Stimulated activated CD8-positive, alpha-beta memory T cell treated with anti-CD3 and anti-CD28 coated beads, Interleukin-15, amount 100 ng/mL, for 4 hours (primary cell): ENCODE data around the gene SUMF1.
"Not testable (repeated sequence)": the region's sequence is repeated elsewhere in the genome, so short reads cannot be mapped to it uniquely, and the experiment has no call there.

Experiments used
- DNase-seq, 2 donors: peaks; one replicate each; pipeline ENCODE4 v3.0.0-alpha.2; 2020; ENCODE audit warnings: low read depth in 2 of 2

SUMF1 gene

DNA sequence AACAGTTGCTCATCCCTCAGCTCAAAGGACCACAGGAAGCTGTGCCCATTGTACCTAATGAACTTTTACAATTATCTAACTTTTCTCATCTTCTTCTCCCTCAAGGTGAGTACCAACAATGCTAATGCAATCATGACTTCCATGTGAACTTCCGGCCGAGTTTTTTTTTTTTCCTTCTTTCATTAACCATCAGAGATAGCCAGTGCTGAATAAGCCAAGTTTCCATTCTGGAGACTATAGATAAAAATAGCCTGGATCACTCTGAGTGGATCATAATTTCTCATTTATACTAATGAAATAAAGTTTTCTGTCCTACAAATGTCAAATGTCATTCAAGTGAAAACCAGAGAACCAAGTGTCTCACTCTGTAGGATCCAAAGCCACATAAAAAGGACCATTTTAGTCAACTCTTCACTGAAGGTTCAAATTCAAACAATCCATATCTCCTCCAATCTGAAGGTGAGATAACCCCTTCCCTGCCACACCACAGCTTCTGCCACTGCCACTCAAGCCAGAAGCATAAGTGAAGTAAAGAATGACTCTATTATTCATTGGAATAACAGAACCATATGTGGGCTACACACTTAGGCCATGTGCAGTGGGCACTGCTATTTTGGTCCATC is 5.5 kb downstream of the SUMF1 start:
- DNase-seq: no peak

DNA sequence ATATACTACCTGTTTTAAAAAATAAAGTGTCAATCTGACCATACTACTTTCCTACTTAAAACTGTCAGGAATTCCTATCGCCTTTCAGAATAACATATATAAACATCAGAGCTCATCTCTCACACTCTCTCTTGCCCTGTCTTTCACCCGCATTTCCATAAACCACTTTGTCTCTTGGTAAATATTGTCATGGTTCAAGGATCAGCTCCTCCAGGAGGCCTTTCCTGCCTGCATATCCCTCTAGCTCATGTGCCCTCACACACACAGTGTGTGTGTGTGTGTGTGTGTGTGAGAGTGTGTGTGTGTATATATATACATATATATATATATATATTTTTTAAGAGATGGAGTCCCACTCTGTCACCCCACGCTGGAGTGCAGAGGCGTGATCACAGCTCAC is 6.7 kb downstream of the SUMF1 start:
- DNase-seq: no peak

DNA sequence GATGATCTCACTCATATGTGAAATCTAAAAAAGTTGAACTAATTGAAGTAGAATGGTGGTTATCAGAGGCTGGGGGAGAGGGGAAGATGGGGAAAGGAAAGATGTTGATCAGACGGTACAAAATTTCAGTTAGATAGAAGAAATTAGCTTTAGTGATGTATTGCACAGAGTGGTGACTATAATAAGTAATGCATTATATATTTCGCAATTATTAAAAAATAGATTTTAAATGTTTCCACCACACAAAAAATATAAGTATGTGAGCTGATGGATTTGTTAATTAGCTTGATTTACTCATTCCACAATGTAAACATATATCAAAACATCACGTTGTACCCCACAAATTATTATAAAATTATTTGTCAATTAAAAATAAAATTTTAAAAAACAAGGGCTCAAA is 8.1 kb downstream of the SUMF1 start:
- no peak for DNase-seq

DNA sequence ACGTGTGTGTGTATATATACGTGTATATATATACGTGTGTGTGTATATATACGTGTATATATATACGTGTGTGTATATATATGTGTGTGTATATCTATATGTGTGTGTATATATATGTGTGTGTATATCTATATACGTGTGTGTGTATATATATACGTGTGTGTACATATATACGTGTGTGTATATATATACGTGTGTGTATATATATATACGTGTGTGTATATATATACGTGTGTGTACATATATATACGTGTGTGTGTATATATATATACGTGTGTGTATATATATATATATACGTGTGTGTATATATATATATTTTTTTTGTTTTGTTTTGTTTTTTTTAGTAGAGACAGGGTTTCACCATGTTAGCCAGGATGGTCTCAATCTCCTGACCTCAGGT is 10.3 kb downstream of the SUMF1 start:
- not testable (repeated sequence) for DNase-seq

DNA sequence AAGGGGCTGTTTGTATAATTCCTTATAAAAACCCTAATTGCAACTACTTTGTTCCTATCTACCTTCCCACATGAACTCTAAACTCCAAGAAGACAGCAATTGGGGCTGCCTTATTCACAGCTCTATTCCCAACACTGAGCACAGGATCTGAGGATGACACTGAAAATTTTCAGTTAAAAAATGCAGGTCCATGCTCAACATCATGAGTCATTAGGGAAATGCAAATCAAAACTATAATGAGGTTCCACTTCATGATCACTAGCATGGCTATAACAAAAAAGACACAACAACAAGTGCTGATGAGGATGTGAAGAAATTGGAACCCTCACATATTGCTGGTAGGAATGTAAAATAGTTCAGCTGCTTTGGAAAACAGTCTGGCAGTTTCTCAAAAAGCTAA is 12.9 kb downstream of the SUMF1 start:
- no peak for DNase-seq

DNA sequence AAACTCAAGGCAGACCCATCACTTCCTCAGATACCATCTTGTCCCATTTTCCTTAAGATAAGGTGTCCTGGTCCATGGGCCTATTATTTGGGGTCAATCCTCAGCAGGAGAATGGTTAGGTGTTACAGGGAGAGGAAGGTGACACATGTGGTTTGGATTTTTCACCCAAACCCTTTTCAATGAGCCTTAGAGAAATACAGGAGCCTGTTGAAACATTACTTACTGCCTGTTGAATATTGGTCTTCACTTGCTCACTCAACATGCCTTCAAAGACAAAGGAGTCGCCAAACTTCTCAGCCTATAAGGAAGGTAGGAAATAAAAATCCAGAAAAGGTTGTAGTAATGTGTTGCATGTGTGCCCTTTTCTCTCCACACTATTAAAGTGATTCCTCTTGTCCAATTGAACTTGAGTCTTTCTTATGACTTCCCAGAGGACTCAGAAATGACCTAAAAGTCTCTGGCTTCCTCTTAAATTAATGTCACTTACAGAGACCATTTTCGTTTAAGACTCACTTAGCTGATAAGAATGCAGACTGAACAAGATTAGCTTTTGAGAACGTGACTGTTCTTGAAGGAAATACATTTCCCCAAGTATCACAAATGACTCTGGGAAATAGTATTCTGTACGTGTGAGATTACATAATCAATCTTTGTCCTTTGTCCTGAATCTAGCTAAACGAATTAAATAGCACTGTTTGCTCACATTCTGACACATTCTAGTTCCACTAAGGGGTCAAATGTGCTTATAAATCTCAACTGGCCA is 17.8 kb downstream of the SUMF1 start:
- DNase-seq: no peak

DNA sequence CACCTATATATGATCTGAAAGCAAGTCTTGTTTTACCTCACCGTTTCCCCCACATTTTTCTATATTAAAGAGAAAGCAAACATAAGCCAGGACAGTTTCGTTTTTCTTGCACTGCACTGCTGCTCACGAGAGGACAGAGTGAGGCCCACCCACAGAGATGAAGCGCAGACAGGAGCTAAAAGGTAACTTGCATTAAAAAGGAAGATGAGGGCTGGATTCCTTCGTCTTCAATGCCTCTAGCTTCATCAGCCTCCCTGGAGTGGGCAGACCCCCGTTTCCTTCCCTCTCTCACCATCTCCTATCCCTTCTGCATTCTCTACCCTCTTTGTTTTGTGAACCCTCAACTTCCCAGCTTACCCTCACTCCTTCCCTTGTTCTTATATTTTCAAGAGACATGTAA is 18.9 kb downstream of the SUMF1 start:
- DNase-seq: no peak

DNA sequence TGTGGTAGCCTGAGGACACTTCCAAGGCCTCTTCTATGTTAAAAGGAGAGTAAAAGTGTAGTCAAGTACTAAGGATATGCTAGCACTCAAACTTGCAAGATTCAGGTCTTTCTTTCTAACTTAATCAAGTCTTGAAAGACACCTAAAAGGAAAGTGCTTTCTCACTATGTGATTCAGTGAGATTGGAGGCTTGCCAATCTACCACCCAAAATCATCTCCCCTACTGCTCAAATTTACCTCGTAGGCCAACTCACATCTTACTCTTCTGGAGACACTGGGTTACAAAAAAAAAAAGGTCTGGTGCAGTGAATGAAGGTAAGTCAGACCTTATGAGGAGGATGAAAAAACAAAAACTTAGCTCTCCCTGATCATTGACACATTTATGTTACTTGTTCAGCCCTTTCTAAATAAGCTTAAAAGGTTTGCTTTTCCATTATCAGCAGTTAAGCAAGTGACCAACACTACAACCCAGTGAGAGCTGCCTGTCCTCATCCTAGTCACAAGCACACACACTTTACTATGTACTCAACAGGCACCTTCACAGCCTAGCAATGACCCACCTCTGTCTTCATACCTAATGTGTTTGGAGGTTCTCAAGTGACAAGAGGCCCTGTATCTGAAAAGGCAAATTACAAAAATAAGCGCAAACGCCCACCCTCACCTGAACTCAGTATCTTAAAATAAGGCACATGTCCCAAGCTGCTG is 19.6 kb downstream of the SUMF1 start:
- DNase-seq: no peak

DNA sequence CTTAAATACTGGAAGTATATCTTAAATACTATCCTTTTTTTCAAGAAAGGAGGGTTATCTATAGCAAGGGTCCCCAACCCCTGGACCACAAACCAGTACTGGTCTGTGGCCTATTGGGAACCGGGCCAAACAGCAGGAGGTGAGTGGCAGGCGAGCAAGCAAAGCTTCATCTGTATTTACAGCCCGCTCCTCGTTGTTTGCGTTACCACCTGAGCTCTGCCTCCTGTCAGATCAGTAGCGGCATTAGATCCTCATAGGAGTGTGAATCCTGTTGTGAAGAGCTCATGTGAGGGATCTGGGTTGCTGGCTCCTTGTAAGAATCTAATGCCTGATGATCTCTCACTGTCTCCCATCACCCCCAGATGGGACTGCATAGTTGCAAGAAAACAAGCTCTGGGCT is 26.1 kb downstream of the SUMF1 start:
- no peak for DNase-seq

DNA sequence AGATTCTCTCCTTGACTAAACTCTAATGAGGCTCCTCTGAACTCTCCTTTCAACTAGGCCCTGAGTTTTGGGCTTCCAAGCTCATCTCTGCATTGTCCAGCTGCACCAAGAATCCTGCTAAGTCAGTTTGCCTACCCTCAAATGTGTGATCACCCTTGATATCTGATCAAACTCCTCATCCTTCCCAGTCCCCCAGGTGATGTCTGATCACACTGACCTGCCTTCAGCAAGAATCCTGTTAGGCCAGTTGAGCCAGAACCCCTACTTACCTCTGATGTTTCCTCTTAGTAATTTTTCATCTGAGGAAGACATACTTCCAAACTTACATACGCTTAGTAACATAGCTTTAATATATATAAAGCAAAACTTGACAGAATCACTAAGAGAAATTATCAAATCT is 28.8 kb downstream of the SUMF1 start:
- no peak for DNase-seq

DNA sequence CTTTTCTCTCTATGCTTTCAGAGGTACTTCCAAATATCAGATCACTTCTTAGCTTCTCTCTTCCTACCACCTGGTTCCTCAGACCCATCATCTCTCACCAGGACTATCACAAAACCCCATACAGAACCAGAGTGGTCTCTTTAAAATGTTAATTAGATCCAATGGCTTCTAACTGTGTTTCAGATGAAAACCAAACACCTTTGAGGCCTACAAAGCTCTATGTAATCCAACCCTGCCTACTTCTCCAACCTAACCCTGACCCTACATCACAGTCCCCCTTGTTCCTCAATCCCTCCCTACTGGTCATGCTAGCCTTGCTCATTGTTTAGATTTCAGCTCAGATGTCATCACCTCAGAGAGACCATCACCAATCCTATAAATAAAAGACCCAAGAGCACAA is 34.8 kb downstream of the SUMF1 start:
- no peak for DNase-seq

DNA sequence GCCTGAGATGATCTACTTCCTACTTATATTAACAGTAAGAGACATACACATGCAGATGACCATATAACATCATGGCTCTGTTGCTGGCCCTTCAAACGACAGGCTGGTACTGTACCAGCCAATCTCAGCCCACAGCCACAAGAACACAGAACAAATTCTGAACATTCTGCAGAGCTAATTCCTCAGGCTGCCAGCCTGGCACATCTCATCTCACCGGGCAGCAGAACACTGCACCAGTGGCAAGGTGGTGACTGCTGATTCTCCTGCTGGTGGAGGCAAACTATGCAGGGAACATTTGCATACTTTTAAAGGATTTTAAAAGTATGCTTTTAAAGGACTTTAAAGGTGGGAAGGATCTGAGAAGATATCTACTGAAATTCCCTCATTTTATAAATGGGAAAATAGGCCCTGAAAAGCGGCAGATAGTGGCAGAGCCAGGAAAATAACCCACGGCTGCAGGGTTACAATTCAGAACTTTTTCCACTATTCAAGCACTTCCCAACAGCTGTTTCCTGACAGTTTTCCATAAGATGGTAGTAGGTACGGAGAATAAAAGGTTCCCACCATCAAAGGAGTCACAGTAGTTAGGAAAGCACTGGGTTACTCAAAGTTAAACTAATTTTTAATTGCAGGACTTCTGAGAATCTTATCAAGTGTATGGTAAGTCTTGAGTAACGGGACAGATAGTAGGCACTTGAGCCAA is 37.3 kb downstream of the SUMF1 start:
- no peak for DNase-seq

DNA sequence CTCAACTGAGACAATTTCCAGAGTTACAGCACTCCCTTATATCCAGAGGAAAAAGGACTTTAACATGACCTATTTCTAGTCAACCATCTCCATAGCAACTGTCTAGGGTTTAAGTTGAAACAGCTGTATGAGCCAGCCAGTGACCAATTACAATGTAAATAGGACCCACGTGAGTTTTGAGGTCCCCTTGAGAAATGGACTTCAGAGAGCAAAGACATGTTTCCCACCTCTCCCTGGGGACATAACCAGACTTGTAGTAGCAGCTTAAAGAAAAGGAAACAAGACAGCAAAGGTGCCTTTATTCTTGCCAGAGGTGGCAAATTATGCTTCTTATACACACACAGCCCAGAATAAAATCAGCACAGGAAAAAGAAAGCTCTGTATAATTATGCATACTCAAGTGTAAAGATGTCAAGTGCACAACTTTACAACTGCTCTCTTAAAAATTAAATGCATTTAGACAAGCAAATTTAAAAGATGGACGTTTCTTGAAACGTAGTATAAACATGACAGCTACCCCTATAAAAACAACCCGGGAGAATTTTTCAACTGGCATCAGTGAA is 40.2 kb downstream of the SUMF1 start:
- no peak for DNase-seq

DNA sequence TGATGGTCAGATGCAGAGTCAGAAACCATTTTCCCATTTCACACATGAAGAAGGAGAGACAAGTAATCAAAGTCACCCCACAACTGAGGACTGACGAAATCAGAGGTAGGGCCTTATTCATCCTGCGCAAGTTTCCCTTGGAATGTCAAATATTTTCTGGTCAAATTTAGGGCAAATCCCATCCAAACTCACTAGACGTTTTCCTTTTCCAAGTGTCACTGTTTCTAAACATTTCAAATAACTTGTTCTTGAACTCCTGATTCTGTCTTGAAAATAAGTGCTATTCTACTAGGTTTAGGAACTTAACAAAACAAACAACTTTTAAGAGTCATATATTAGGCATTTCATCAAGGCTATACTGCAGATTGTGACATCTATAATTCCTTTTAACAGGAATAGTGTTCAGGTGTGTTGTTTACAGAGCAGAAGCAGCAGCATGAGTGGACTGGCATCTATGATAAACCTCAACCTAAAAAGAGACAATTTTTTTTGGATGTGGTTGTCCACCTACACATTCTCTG is 40.7 kb downstream of the SUMF1 start:
- no peak for DNase-seq

DNA sequence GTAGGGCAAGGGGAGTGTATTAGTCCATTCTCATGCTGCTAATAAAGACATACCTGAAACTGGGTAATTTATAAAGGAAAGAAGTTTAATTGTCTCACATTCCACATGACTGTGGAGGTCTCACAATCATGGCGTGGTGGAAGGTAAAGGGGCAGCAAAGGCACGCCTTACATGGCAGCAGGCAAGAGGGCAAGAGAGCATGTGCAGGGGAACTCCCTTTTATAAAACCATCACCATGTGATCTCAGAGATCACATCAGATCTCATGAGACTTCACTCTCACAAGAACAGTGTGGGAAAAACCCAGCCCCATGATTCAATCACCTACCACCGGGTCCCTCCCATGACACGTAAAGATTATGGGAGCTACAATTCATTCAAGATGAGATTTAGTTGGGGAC is 41.4 kb downstream of the SUMF1 start:
- DNase-seq: no peak

DNA sequence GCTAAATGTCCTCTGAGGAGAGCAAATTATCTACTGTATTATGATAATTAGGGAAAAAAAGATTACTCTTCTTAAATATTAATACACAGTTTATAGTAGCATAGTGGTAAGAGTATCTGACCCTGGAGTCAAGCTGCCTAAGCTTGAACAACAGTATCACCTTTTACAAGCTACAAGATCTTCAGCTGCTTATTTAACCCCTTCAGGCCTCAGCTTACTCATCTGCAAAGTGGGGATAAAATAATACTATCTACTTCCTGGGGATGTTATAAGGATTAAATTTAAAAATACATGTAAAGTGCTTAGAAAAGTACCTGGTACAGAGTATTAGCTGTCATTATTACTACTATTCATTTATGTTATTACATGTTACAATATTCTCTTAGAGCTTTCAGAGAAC is 42.0 kb downstream of the SUMF1 start:
- DNase-seq: no peak

DNA sequence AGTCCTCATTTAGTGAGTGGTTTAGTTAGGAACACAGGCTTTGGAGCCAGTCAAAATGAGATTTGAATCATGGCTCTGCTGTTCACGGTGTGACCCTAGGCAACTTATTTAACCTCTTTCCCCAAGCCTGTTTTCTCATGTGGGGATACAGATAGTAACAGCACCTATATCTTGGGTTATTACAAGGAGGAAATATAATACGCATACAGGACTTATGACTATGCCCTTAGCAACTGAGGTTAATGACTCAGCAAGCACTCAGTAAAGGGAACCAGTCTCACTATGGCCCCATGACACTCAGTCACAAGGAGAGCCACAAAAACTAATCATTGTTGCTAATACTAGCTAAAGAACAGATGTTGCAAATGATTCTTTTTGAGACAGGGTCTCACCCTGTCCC is 45.9 kb downstream of the SUMF1 start:
- no peak for DNase-seq

DNA sequence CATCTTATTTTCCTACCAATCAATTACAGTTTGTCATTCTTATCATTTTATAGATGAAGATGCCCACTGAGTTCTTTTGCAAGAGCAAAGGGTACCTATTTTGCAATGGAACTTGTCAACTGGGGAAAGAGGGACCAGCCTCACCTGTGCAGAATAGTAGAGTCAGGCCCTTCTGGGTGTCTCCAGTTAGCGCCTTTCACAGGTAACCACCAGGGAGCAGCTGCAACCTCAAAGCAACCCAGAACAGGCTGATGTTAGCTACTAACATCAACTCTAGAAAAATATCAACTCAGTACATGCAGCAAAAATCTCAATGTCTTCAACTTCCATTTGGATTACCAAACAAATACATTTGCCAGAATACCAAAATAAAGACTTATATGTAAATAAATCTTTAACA is 47.1 kb downstream of the SUMF1 start:
- no peak for DNase-seq

DNA sequence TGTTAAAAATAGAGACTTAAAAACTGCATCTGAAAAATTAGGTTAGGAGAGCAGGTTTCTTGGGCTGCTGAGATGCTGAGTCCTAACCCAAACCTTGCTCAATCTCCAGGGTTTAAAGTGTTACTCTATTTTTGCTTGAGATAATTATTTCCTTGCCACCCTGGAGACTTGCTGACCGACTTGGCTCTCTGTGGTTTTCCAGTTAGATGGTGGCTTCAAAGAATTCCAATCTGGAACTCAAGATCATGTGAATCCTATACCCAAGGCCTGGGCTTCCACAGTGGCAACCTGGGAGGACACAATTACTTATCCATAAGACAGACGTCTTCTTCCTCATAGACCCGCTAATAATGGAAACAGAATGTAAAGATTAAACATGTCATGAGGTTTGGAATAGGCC is 47.7 kb downstream of the SUMF1 start:
- no peak for DNase-seq

DNA sequence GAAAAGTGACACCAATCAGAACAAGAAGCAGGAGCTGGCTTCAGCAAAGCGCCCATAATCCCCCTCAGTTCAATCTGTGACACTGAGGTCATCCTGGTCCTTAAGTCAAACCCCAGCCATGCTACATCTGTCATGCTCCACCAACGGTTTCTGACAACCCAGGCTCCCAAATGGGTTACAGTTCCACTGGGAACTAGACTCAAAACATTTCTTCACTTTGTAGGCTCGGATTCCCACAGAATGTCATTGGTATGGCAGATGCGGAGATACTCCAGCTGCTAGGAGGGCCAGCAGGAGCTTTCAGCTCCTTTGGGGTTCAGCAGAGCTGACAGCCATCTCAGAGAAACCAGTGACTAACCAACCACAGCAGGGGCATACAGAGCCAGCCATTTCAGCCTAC is 48.9 kb downstream of the SUMF1 start:
- no peak for DNase-seq

DNA sequence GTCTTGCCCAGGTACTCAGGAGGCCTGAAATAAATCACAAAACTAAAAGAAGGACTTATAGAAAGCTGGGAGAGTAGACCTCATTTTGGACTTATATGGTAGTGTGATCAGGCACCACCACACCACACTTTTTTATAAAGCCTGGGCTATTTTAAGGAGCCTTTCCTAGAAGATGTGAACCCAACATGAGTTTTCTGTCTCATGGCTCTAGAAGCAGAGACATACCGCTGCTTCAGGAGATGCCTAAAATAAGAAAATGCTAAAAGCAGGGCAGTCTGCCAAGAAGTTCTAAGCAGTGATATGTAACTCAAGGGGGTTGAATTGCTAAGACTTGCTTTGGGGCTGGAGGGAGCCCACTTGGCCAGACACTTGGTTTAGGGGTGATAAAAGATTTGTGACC is 49.6 kb downstream of the SUMF1 start:
- no peak for DNase-seq

DNA sequence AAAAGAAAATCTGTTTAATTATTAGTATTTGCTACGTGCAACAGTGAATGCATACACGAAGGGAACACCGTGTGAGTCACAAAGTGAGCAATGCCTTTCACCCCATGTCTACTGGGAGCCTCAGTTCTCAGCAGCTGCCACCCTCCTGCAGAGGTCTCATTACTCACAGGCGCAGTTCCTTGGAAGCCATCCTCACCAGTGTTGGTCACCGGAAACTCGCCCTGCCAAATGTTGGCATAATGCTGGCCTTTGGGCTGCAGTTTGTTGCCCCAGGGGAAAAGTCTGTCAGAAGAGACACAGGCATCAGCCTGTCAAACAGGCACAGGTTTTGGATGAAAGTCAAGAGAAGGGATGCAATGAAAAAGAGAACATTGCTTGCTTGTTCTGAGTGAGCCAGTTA is 50.1 kb downstream of the SUMF1 start:
- no peak for DNase-seq
